HEK293 (cell line): ENCODE measurements around the gene KIAA1671.

Experiments used
- CTCF ChIP-seq: fragments of 450-650 bp; formaldehyde crosslinking; IDR thresholded peaks from 2 replicates; pipeline ENCODE4 v1.5.1; 2016; ENCODE audit warnings: missing biosample characterization, missing genetic modification characterization
- HOXA7 ChIP-seq: sonication (generic); formaldehyde crosslinking; IDR thresholded peaks from 2 replicates; pipeline ENCODE4 v1.8.1; 2022; ENCODE audit warnings: missing genetic modification reagents, borderline replicate concordance
- SP7 ChIP-seq: fragments of 450-650 bp; formaldehyde crosslinking; IDR thresholded peaks from 2 replicates; pipeline ENCODE4 v1.5.1; 2016; ENCODE audit warnings: missing biosample characterization, missing genetic modification characterization
- YY1 ChIP-seq: fragments of 450-650 bp; formaldehyde crosslinking; IDR thresholded peaks from 2 replicates; pipeline ENCODE4 v1.5.1; 2018; ENCODE audit warnings: missing biosample characterization, missing genetic modification characterization
- ZBTB10 ChIP-seq: fragments of 450-650 bp; formaldehyde crosslinking; IDR thresholded peaks from 2 replicates; pipeline ENCODE4 v1.5.1; 2016; ENCODE audit warnings: missing biosample characterization, missing genetic modification characterization
- ZBTB17 ChIP-seq: fragments of 450-650 bp; formaldehyde crosslinking; IDR thresholded peaks from 2 replicates; pipeline ENCODE4 v1.5.1; 2016; ENCODE audit warnings: missing biosample characterization, missing genetic modification characterization
- ZNF175 ChIP-seq: fragments of 450-650 bp; formaldehyde crosslinking; IDR thresholded peaks from 2 replicates; pipeline ENCODE4 v1.5.1; 2016; ENCODE audit warnings: missing biosample characterization, missing genetic modification characterization
- ZNF184 ChIP-seq: fragments of 450-650 bp; IDR thresholded peaks from 2 replicates; pipeline ENCODE4 v1.5.1; 2018; ENCODE audit warnings: missing biosample characterization, mild to moderate bottlenecking, missing genetic modification characterization
- ZNF24 ChIP-seq: fragments of 450-650 bp; formaldehyde crosslinking; IDR thresholded peaks from 2 replicates; pipeline ENCODE4 v1.5.1; 2016; ENCODE audit warnings: missing biosample characterization, missing genetic modification characterization
- ZNF488 ChIP-seq: fragments of 450-650 bp; formaldehyde crosslinking; IDR thresholded peaks from 2 replicates; pipeline ENCODE4 v1.5.1; 2016; ENCODE audit warnings: missing biosample characterization, missing genetic modification characterization
- ZNF530 ChIP-seq: fragments of 450-650 bp; formaldehyde crosslinking; IDR thresholded peaks from 2 replicates; pipeline ENCODE4 v1.5.1; 2016; ENCODE audit warnings: low read depth, missing biosample characterization, missing genetic modification characterization
- ZSCAN5A ChIP-seq: fragments of 450-650 bp; formaldehyde crosslinking; IDR thresholded peaks from 2 replicates; pipeline ENCODE4 v1.5.1; 2016; ENCODE audit warnings: missing biosample characterization, missing genetic modification characterization

GRCh38 chr22:24975125-24975640 is 22.7 kb downstream of the KIAA1671 start:
- TF ChIP-seq YY1 (no peak), ZNF175 (tag by site-specific recombination) (no peak), ZNF488 (tag by site-specific recombination) (no peak), SP7 (tag by site-specific recombination) (no peak), HOXA7 (CRISPR knock-in tag) (no peak), ZNF530 (tag by site-specific recombination) (no peak), CTCF (no peak), ZSCAN5A (no peak), ZNF24 (tag by site-specific recombination) (no peak), ZBTB17 (tag by site-specific recombination) (no peak), ZNF184 (no peak), ZBTB10 (tag by site-specific recombination) (no peak)
